GM21528 (cell line): ENCODE data around the gene INHBC.
"Not testable (repeated sequence)": the region's sequence is repeated elsewhere in the genome, so short reads cannot be mapped to it uniquely, and the experiment has no call there.

Experiments used
- ATAC-seq: cut with Tn5 transposase; IDR thresholded peaks from one replicate; pipeline ENCODE4 v1.9.1; 2021; ENCODE audit warnings: mild to moderate bottlenecking, moderate library complexity; ENCODE audit not compliant: unreplicated experiment, low FRiP score

Gene INHBC

GRCh38 chr12:57434517-57435223 lies at the start of gene INHBC:
Gene INHBC (plus strand): TSS chr12:57434784. CDS start chr12:57434887, 103 bp downstream.
- no peak for ATAC-seq

- no peak for ATAC-seq
These were observed 49.0 kb upstream of the INHBC start for GRCh38 chr12:57385586-57385985.

- no peak for ATAC-seq
These were observed 48.3 kb upstream of the INHBC start for GRCh38 chr12:57386187-57386720.

GRCh38 chr12:57388425-57388824 lies 46.2 kb upstream of the INHBC start:
- no peak for ATAC-seq

GRCh38 chr12:57389033-57389432 lies 45.6 kb upstream of the INHBC start:
- no peak for ATAC-seq

- ATAC-seq: no peak
These were observed 44.4 kb upstream of the INHBC start for GRCh38 chr12:57390174-57390573.

- no peak for ATAC-seq
These were observed 39.5 kb upstream of the INHBC start for GRCh38 chr12:57395121-57395520.

- ATAC-seq: no peak
These were observed 37.1 kb upstream of the INHBC start for GRCh38 chr12:57397441-57397840.

GRCh38 chr12:57399718-57400463 lies 34.7 kb upstream of the INHBC start:
- not testable (repeated sequence) for ATAC-seq

- no peak for ATAC-seq
These were observed 33.4 kb upstream of the INHBC start for GRCh38 chr12:57401165-57401564.

GRCh38 chr12:57402156-57402555 lies 32.4 kb upstream of the INHBC start:
- ATAC-seq: not testable (repeated sequence)

- ATAC-seq: no peak
These were observed 29.5 kb upstream of the INHBC start for GRCh38 chr12:57404966-57405640.

- no peak for ATAC-seq
These were observed 24.1 kb upstream of the INHBC start for GRCh38 chr12:57410534-57410933.

- not testable (repeated sequence) for ATAC-seq
These were observed 20.4 kb upstream of the INHBC start for GRCh38 chr12:57414160-57414559.

GRCh38 chr12:57415088-57415487 lies 19.5 kb upstream of the INHBC start:
- ATAC-seq: no peak

GRCh38 chr12:57416039-57416996 lies 18.3 kb upstream of the INHBC start:
- ATAC-seq: no peak

- no peak for ATAC-seq
These were observed 16.3 kb upstream of the INHBC start for GRCh38 chr12:57418255-57418654.

- ATAC-seq: no peak
These were observed 15.1 kb upstream of the INHBC start for GRCh38 chr12:57419495-57419894.

- no peak for ATAC-seq
These were observed 14.1 kb upstream of the INHBC start for GRCh38 chr12:57420482-57420881.

GRCh38 chr12:57426948-57427347 lies 7.6 kb upstream of the INHBC start:
- ATAC-seq: not testable (repeated sequence)
